DOHH2 (cell line): ENCODE measurements around the gene SYNDIG1.

Experiments used
- H3F3A ChIP-seq: fragments of 200-600 bp; sonication (generic), shearing (Covaris generic); 2 replicates; pipeline ENCODE4 v1.6.0; 2016; ENCODE audit warnings: antibody characterized with exemption, mild to moderate bottlenecking; ENCODE audit not compliant: control insufficient read depth, insufficient read depth
- H3K27ac ChIP-seq: fragments of 200-600 bp; sonication (generic); 2 replicates; pipeline ENCODE4 v1.5.1; 2014; ENCODE audit warnings: low read depth, mild to moderate bottlenecking, low read length, moderate library complexity
- H3K27me3 ChIP-seq: fragments of 200-600 bp; sonication (generic); 2 replicates; pipeline ENCODE4 v1.6.1; 2014; ENCODE audit warnings: mild to moderate bottlenecking, low read length, mixed read lengths; ENCODE audit not compliant: control insufficient read depth
- H3K36me3 ChIP-seq: fragments of 200-600 bp; sonication (generic); 2 replicates; pipeline ENCODE4 v1.6.1; 2014; ENCODE audit warnings: mild to moderate bottlenecking, low read length, moderate library complexity, mixed read lengths; ENCODE audit not compliant: control insufficient read depth
- H3K4me1 ChIP-seq: fragments of 200-600 bp; sonication (generic); 2 replicates; pipeline ENCODE4 v1.6.1; 2014; ENCODE audit warnings: mild to moderate bottlenecking, low read length, mixed read lengths; ENCODE audit not compliant: control insufficient read depth
- H3K4me2 ChIP-seq: fragments of 200-600 bp; sonication (generic); 2 replicates; pipeline ENCODE4 v1.6.0; 2014; ENCODE audit warnings: mild to moderate bottlenecking, low read length, moderate library complexity
- H3K4me3 ChIP-seq: fragments of 200-600 bp; sonication (generic); 2 replicates; pipeline ENCODE4 v1.5.1; 2014; ENCODE audit warnings: mild to moderate bottlenecking, low read length, mixed read lengths
- H3K79me2 ChIP-seq: fragments of 200-600 bp; sonication (generic); 2 replicates; pipeline ENCODE4 v1.6.1; 2014; ENCODE audit warnings: mild to moderate bottlenecking, low read length, mixed read lengths; ENCODE audit not compliant: control insufficient read depth
- H3K9me2 ChIP-seq: fragments of 200-600 bp; sonication (generic); replicated peaks from 2 replicates; pipeline ENCODE4 v1.6.1; 2014; ENCODE audit warnings: mild to moderate bottlenecking, low read length, mixed read lengths; ENCODE audit not compliant: control insufficient read depth
- H3K9me3 ChIP-seq: fragments of 200-600 bp; sonication (generic); 2 replicates; pipeline ENCODE4 v1.6.1; 2014; ENCODE audit warnings: antibody characterized with exemption, low read length, mixed read lengths; ENCODE audit not compliant: control insufficient read depth, insufficient read depth
- H4K20me1 ChIP-seq: fragments of 200-600 bp; sonication (generic); 2 replicates; pipeline ENCODE4 v1.6.0; 2014; ENCODE audit warnings: low read depth, mild to moderate bottlenecking, antibody characterized with exemption, low read length, moderate library complexity; ENCODE audit not compliant: control insufficient read depth, insufficient read depth
- EZH2phosphoT487 ChIP-seq: fragments of 200-600 bp; sonication (generic); IDR thresholded peaks from 2 replicates; pipeline ENCODE4 v1.6.1; 2017; ENCODE audit warnings: borderline replicate concordance, mild to moderate bottlenecking, antibody characterized with exemption, low read length, moderate library complexity, mixed read lengths
- TF ChIP-seq, protein P1 (sequence below): fragments of 200-600 bp; sonication (generic); IDR thresholded peaks from one replicate; pipeline ENCODE4 v1.5.1; 2014; ENCODE audit warnings: antibody characterized with exemption, mild to moderate bottlenecking, low read depth, low read length; ENCODE audit not compliant: poor library complexity, severe bottlenecking

Gene SYNDIG1

DNA sequence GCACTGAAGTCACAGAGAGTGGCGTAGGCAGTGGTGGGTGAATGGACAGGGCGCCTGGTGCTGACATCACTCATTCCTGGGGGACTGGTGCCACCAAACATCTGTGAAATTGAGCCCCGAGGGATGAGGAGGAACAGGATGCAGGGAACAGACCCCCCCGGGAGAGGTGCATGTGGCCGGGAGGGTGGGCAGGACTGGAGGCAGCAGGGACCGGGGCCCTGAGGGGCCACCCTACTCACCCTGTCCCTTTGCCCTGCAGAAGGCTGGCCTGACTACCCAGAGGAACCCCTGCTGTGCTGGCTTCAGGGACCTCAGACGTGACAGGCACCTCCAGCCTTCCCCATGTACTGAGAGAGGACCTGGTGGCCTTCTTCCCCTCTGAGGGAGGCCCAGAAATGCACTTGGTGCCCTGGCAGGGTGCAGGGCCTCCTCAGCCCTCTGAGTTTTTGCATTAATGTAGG, 25.1 kb downstream of the SYNDIG1 start:
- H3K27ac ChIP-seq: no peak overlapping the region
- no peaks in the 10 kb centered on the region for H3K9me3 ChIP-seq
- no peaks in the 10 kb centered on the region for H3F3A ChIP-seq
- TF ChIP-seq, protein P1, sequence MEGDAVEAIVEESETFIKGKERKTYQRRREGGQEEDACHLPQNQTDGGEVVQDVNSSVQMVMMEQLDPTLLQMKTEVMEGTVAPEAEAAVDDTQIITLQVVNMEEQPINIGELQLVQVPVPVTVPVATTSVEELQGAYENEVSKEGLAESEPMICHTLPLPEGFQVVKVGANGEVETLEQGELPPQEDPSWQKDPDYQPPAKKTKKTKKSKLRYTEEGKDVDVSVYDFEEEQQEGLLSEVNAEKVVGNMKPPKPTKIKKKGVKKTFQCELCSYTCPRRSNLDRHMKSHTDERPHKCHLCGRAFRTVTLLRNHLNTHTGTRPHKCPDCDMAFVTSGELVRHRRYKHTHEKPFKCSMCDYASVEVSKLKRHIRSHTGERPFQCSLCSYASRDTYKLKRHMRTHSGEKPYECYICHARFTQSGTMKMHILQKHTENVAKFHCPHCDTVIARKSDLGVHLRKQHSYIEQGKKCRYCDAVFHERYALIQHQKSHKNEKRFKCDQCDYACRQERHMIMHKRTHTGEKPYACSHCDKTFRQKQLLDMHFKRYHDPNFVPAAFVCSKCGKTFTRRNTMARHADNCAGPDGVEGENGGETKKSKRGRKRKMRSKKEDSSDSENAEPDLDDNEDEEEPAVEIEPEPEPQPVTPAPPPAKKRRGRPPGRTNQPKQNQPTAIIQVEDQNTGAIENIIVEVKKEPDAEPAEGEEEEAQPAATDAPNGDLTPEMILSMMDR: no peak
- no peak for TF ChIP-seq EZH2phosphoT487
- no peaks in the 10 kb centered on the region for H3K9me2 ChIP-seq
- no peak overlapping the region for H3K4me2 ChIP-seq
- no peaks in the 10 kb centered on the region for H3K27me3 ChIP-seq
- H4K20me1 ChIP-seq: no peaks in the 10 kb centered on the region
- no peaks in the 10 kb centered on the region for H3K36me3 ChIP-seq
- no peaks in the 10 kb centered on the region for H3K79me2 ChIP-seq
- H3K4me3 ChIP-seq: no peak overlapping the region
- H3K4me1 ChIP-seq: no peaks in the 10 kb centered on the region

DNA sequence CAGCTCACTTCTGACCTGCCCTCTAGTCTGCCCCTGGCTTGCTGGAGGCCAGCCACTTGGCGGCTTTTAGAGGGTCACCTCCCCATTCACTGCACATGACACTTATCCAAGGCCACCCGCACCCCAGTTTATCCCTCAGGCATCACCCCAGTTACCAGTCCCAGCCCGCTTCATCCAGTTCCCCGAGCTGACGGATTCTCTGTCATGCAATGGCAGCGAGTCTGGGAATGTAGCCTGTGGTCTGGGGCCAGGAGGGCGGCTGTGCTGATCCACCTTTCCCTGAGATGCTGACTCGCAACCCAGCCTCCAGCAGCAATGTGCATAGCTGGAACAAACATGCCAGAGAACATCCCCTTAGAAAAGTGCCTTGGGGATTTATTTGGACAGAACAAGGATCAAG, 25.8 kb downstream of the SYNDIG1 start:
- no peak overlapping the region for H3K4me3 ChIP-seq
- H3K4me2 ChIP-seq: no peak overlapping the region
- H3F3A ChIP-seq: no peaks in the 10 kb centered on the region
- H3K9me3 ChIP-seq: no peaks in the 10 kb centered on the region
- TF ChIP-seq EZH2phosphoT487: no peak
- TF ChIP-seq, protein P1: no peak
- no peaks in the 10 kb centered on the region for H3K36me3 ChIP-seq
- no peaks in the 10 kb centered on the region for H3K4me1 ChIP-seq
- no peaks in the 10 kb centered on the region for H3K9me2 ChIP-seq
- H4K20me1 ChIP-seq: no peaks in the 10 kb centered on the region
- no peak overlapping the region for H3K27ac ChIP-seq
- H3K27me3 ChIP-seq: no peaks in the 10 kb centered on the region
- no peaks in the 10 kb centered on the region for H3K79me2 ChIP-seq

DNA sequence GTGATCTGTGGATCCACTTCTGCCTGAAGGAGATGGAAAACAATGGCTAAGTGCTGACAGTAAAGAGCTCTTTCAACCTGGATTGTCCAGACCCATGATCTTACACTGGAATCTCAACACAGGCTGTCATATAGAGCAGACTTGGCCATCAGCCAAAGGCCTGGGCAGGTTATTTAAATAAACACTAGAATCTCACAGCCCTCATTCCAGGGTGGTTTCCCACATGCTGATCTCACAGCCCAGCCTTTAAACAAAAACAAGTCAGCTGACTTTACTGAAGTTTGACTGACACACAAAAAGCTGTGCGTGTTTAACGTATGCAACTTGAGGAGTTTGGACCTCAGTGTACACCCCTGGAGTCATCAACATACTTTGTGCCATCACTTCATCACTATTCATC, 28.4 kb downstream of the SYNDIG1 start:
- no peak for TF ChIP-seq EZH2phosphoT487
- Histone ChIP-seq H3K9me2 (no peaks in the 10 kb centered on the region), H3K27ac (no peak overlapping the region), H3K4me2 (no peak overlapping the region), H3K79me2 (no peaks in the 10 kb centered on the region), H3K9me3 (no peaks in the 10 kb centered on the region), H3K4me3 (no peak overlapping the region), H3F3A (no peaks in the 10 kb centered on the region), H4K20me1 (no peaks in the 10 kb centered on the region), H3K36me3 (no peaks in the 10 kb centered on the region), H3K27me3 (no peaks in the 10 kb centered on the region), H3K4me1 (no peaks in the 10 kb centered on the region)

DNA sequence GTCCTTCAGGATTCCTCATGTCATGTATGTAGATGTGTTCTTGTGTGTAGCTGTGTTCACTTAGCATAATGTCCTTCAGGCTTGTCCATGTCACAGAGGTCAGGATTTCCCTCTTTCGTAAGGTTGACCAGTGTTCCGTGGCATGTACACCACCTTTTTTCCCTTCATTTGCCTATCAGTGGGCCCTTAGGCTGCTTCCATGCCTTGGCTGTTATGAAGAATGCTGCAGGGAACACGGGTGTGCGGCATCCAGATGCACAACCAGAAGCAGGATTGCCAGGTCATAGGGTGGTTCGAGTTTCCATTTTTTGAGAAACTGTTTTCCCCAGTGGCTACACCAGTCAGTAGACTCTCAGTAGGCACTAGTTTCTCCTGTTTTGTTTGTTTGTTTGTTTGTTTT, 29.2 kb downstream of the SYNDIG1 start:
- Histone ChIP-seq H3K27me3 (no peaks in the 10 kb centered on the region), H4K20me1 (no peaks in the 10 kb centered on the region), H3K4me1 (no peaks in the 10 kb centered on the region), H3K9me2 (no peaks in the 10 kb centered on the region), H3K27ac (no peak overlapping the region), H3K4me3 (no peak overlapping the region), H3K4me2 (no peak overlapping the region), H3K36me3 (no peaks in the 10 kb centered on the region), H3K79me2 (no peaks in the 10 kb centered on the region), H3F3A (no peaks in the 10 kb centered on the region), H3K9me3 (no peaks in the 10 kb centered on the region)
- no peak for TF ChIP-seq EZH2phosphoT487
- TF ChIP-seq, protein P1: no peak
